K562 (cell line): ENCODE measurements around the gene TANC1. TPM values are rescaled to one million over a fixed set of nuclear protein-coding genes. Genes with fewer than 3 reads are reported as not detected.

Source experiments
- ASH1L ChIP-seq: fragments of 450-650 bp; IDR thresholded peaks from 2 replicates; pipeline ENCODE4 v1.6.1; 2018; ENCODE audit warnings: borderline replicate concordance, mild to moderate bottlenecking, low read depth; ENCODE audit not compliant: partially characterized antibody
- CBX1 ChIP-seq: sonication (generic); IDR thresholded peaks from 2 replicates; pipeline ENCODE4 v1.6.1; 2016; ENCODE audit warnings: antibody characterized with exemption, low read depth, mild to moderate bottlenecking
- CBX2 ChIP-seq: fragments of 200-600 bp; sonication (generic); IDR thresholded peaks from one replicate; pipeline ENCODE4 v1.6.1; 2012; ENCODE audit warnings: mild to moderate bottlenecking, low read length, inconsistent platforms; ENCODE audit not compliant: insufficient read depth, poor library complexity, severe bottlenecking
- CCAR2 ChIP-seq: fragments of 200-400 bp; formaldehyde crosslinking; IDR thresholded peaks from 2 replicates; pipeline ENCODE4 v1.6.1; 2017; ENCODE audit warnings: mild to moderate bottlenecking, low read depth, low read length
- EWSR1 ChIP-seq: fragments of 450-650 bp; IDR thresholded peaks from 2 replicates; pipeline ENCODE4 v1.6.1; 2018; ENCODE audit warnings: borderline replicate concordance, mild to moderate bottlenecking, low read depth, moderate library complexity; ENCODE audit not compliant: partially characterized antibody
- FOXP4 ChIP-seq: sonication (generic); formaldehyde crosslinking; IDR thresholded peaks from 2 replicates; pipeline ENCODE4 v1.8.0; 2022; ENCODE audit warnings: mild to moderate bottlenecking, missing genetic modification reagents, borderline replicate concordance
- HCFC1 ChIP-seq: IDR thresholded peaks from 2 replicates; pipeline ENCODE4 v1.6.1; 2012; ENCODE audit warnings: low read depth, low read length, improper control_type of control experiment
- HNRNPLL ChIP-seq: fragments of 200-400 bp; formaldehyde crosslinking; IDR thresholded peaks from 2 replicates; pipeline ENCODE4 v1.6.1; 2017; ENCODE audit warnings: low read length, low read depth, mild to moderate bottlenecking; ENCODE audit not compliant: poor library complexity, severe bottlenecking
- LARP7 ChIP-seq: fragments of 450-650 bp; IDR thresholded peaks from 2 replicates; pipeline ENCODE4 v1.6.1; 2016
- MAFG ChIP-seq: fragments of 450-650 bp; conservative IDR thresholded peaks from 2 replicates; pipeline ENCODE4 v1.6.1; 2016; ENCODE audit warnings: missing genetic modification characterization, missing compliant biosample characterization
- PURB ChIP-seq: sonication (generic); formaldehyde crosslinking; IDR thresholded peaks from 2 replicates; pipeline ENCODE4 v1.9.0; 2021; ENCODE audit warnings: low read depth, mild to moderate bottlenecking, missing genetic modification reagents
- SIN3A ChIP-seq, 2 experiments: fragments of 150-350 bp in 1 of 2; IDR thresholded peaks; 2 replicates each; pipeline ENCODE4 v1.6.1; 2011 to 2016; ENCODE audit warnings: borderline replicate concordance in 2 of 2, low read depth in 2 of 2, low read length in 2 of 2, mild to moderate bottlenecking in 2 of 2, moderate library complexity in 2 of 2; ENCODE audit not compliant: control insufficient read depth in 1 of 2
- SLC30A9 ChIP-seq: fragments of 250-450 bp; sonication (Bioruptor Pico); IDR thresholded peaks from 2 replicates; pipeline ENCODE4 v1.8.0; 2022; ENCODE audit warnings: mild to moderate bottlenecking, moderate library complexity
- TEAD4 ChIP-seq, 2 experiments: sonication (generic) in 1 of 2; formaldehyde crosslinking in 1 of 2; IDR thresholded peaks; 2 replicates each; pipeline versions ENCODE4 v1.6.1 to v1.8.0; 2012 to 2022; ENCODE audit warnings: borderline replicate concordance in 1 of 2, inconsistent platforms in 1 of 2, low read length in 1 of 2, mild to moderate bottlenecking in 1 of 2, missing genetic modification reagents in 1 of 2
- TRIM25 ChIP-seq: fragments of 450-650 bp; IDR thresholded peaks from 2 replicates; pipeline ENCODE4 v1.7.0; 2016; ENCODE audit warnings: borderline replicate concordance
- YBX1 ChIP-seq: fragments of 450-650 bp; IDR thresholded peaks from 2 replicates; pipeline ENCODE4 v1.7.1; 2016; ENCODE audit warnings: mild to moderate bottlenecking
- YY1 ChIP-seq, 3 experiments: IDR thresholded peaks; 2 replicates each; pipeline ENCODE4 v1.6.1; 2011; ENCODE audit warnings: low read length in 2 of 3, mild to moderate bottlenecking in 2 of 3, moderate library complexity in 2 of 3, borderline replicate concordance in 1 of 3, control low read depth in 1 of 3, low read depth in 1 of 3; ENCODE audit not compliant: insufficient read depth in 3 of 3, insufficient replicate concordance in 2 of 3, control insufficient read depth in 1 of 3, insufficient read length in 1 of 3; ENCODE audit errors: extremely low read depth in 1 of 3
- ZNF324 ChIP-seq: fragments of 250-450 bp; sonication (Bioruptor Pico); IDR thresholded peaks from 2 replicates; pipeline ENCODE4 v1.4.0; 2020; ENCODE audit warnings: mild to moderate bottlenecking
- polyA plus RNA-seq, 8 experiments: library from polyadenylated mRNA; depleted of rRNA in 4 of 8; stranded (reverse) in 5 of 8; unstranded in 3 of 8; fragments of >200 nt; fragmentation: Nextera tagmentation in 2 of 8; fragmentation: Illumina TruSeq in 1 of 8; extraction: Ambion mirVana in 2 of 8; extraction: Trizol in 1 of 8; gene quantifications; 2 replicates each; pipeline versions ENCODE4 v1.2.1 to v1.2.3, GENCODE V29; 2011 to 2014; ENCODE audit warnings: inconsistent platforms in 1 of 8, missing spikeins in 1 of 8
- total RNA-seq, 7 experiments: library from RNA; depleted of rRNA in 6 of 7; stranded (reverse); fragments of >200 nt in 6 of 7; fragmentation: Illumina TruSeq in 2 of 7; extraction: Trizol in 2 of 7; gene quantifications; 2 replicates each; pipeline versions ENCODE4 v1.2.1 to v1.2.3, GENCODE V29; 2011 to 2021; ENCODE audit warnings: low replicate concordance in 1 of 7

The TANC1 gene
- total and polyA plus RNA-seq, 9 of the 15 experiments (the other 6 are each of a cell fraction or from before 2014, with no cell fraction given) = under 0.01 to 0.20 (median 0.07) TPM; not detected in 1

GRCh38 chr2:159045545-159046454, 77.4 kb downstream of the TANC1 start (continued):
- TF ChIP-seq TEAD4 (IDR thresholded peaks at IDR 0.05; ENCODE audit: low read length) (no peak), TEAD4 (CRISPR knock-in tag; IDR thresholded peaks at IDR 0.05; ENCODE audit: borderline replicate concordance) (no peak), HNRNPLL (no peak), MAFG (0 out of 2 replicates have a peak, but pooled peaks have one; percentile 18), ZNF324 (CRISPR knock-in tag) (no peak), EWSR1 (no peak), CBX2 (peak; percentile 78), TRIM25 (no peak), SIN3A (IDR thresholded peaks at IDR 0.05; ENCODE audit: borderline replicate concordance in 2 of 2, control insufficient read depth in 1 of 2, low read depth in 2 of 2, low read length in 2 of 2) (no peak), HCFC1 (no peak), ASH1L (no peak), YY1 (IDR thresholded peaks at IDR 0.05; ENCODE audit: borderline replicate concordance in 1 of 3, control insufficient read depth in 1 of 3, extremely low read depth in 1 of 3, insufficient read depth in 3 of 3, insufficient read length in 1 of 3, insufficient replicate concordance in 2 of 3, low read depth in 1 of 3, low read length in 2 of 3) (no peak), CCAR2 (no peak), SLC30A9 (CRISPR knock-in tag) (no peak), FOXP4 (CRISPR knock-in tag) (no peak), LARP7 (no peak), CBX1 (no peak), PURB (CRISPR knock-in tag) (no peak), YBX1 (no peak)
